GM04503 (cell line): ENCODE data around the gene STK17A.

Experiments
- DNase-seq: peaks from one replicate; pipeline ENCODE4 v3.0.0-alpha.2; 2012; ENCODE audit warnings: low read depth

The STK17A gene

DNA sequence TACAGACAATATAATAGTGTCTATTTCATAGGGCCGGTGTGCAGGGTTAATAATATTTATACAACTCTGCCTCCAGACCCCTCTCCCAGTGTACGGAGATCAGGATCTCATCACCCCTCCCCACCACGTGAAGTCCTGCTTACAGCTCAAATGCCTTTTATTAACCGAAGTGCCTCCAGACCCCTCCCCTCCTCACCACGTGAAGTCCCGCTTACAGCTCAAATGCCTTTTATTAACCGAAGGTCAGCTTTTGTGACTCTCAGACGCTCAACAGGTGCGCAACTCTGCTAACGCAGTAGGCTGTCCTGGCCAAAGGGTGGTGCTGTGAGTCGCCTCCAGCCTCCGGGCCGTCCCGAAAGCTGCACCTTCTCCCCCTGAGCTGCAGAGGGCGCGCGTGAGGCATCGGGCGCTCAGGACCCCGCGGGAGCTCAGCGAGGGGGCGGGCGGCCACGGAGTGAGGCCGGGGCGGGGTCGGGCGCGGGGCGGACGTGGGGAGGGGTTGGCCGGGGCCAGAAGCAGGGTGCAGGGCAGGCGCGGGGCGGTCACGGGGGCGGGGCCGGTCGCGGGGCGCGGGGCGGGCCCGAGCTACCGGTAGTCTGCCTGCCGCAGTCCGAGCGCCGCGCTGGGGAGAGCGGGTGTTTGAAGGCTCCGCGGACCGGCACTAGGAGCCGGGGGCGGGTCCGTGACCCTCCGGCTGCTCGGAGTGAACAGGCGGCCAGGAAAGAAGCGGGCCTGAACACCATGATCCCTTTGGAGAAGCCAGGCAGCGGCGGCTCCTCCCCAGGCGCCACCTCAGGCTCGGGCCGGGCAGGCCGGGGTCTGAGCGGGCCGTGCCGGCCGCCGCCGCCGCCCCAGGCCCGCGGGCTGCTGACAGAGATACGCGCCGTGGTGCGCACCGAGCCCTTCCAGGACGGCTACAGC is at the start of gene STK17A:
Gene STK17A, plus strand, starts transcription at position 606 of the 921 bp plus-strand sequence. Its CDS starts 136 bp downstream, at position 742.
- DNase-seq: no peak

DNA sequence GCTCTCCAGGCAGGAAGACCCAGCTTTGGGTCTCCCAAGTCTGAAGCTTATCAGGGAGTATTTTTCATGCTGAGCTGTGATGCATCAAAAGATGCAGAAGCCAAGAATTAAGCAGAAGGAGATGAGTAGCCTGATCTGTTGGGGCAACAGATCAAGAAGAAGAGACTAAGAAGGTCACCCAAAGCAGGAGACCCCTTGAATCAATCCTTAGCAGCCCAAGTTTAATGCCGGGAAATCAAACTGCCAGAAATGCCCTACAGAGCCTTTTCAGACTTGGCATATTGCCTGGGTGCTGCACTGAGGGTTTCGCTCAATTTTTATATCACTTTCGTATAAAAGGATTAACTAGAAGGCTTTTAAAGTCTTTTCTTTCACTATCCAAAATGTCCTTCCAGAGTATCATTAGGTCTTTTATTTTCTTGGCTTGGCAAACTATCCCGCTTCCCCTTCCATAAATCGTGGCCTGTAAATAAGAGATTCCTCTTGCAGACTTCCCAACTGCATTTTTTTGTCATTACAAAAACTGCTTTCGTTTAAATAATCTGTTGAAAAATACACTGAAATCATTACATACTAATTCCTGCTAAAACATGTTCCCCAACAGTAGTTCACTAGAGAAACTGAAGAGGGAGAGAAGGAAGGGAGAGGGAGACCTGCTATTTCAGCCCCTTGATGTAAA is 49.0 kb upstream of the STK17A start:
- peak; percentile 59 for DNase-seq

DNA sequence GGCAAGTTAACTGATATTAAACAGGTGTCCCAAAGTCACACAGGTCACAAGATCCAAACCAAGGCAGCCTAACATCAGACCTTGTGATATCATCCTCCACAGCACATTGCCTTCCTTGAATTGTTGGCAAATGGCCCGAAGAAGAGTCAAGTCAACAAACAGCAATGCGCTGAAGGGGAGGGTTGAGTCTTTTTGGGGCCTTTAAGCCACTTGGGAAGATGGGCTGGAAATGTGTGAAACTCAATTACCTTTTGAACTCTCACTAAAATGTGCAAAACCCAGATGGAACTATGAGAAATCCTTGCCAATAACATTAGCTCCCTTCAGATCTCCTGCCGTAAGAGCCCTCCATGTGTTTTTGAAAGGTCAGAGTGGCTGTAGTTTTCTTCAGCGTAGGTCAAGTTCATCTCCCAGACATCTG is 47.9 kb upstream of the STK17A start:
- DNase-seq: peak; percentile 30

DNA sequence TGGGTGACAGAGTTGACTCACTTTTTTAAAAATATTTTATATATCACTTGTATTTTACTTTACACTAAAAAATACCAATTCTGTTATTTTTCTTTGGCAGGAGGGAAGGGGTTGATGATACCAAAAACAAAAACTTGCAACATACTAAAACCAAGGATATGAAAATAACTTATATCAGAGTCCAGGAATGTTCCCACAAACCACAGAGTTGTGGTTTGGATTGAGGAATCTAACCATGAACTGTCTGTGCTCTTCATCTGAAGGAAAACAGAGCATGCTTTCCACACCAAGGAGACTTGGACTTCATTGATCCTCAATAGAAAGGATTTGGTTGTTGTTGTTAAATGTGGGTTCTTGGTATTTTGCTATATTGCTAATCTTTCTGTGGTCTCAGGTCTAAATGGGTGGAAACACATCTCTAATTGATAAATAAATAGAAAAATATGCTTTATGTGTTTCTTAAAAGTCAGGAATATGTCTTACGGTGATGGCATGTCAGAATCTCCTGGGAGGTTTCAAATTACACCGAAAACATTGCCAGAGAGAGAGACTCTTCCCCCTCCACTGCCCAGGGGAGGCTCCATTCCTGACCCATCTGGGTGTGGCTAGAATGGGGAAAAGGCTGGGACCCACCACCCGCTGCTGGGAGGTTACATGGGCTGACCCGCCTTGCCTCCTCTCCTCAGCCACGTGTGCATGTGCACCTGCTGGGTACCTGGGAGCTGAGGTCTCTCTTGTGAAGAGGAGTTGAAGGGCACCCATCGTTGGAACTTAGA is 46.9 kb upstream of the STK17A start:
- peak; percentile 90 for DNase-seq

DNA sequence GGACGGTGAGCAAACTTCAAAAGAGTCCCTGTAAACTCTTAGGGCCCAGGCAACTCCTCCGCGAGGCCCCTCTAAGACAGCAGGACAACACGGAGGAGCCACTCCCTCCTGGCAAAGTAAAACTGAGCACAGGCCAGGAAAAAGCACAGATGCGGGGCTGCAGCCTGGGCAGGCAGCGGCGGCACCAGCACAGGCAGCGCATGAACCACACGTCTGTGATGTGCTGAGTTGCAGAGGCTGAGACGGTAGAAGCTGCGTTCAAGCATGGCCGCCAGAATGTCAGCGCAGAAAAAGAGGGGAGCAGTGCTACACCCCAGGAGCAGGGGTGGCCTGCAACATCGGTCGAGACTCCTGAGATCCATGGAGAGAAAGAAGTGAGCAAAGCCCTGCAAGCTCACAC is 46.1 kb upstream of the STK17A start:
- DNase-seq: no peak

DNA sequence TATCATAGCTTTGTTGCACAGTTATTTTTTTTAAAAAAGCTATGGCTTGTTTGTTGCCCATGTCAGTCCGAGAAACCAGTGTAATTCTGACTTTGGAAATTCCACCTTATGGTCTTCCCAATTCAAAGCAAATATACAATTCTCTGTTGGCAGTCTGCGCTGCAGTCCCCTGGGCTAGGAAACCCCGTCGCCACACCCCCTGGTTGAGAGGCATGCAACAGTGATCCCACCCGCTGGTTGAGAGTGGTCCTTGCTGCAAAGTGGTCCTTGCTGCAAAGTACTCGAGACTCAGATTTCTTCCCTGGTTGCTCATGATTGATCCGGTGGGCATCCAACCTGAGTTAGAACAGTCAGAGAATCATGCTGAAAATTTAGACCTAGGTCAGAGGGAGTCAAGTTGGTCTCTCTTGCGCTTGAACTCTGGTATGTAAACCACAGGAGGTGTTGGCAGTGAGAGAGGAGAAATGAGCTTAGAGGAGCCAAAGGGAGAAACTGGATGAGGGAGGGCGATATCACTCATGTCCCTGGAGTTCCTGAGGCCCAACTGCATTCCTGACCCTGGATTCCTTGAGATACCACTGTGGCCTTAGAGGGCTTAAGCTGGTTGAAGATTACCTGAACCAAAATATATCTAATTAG is 45.0 kb upstream of the STK17A start:
- DNase-seq: no peak

DNA sequence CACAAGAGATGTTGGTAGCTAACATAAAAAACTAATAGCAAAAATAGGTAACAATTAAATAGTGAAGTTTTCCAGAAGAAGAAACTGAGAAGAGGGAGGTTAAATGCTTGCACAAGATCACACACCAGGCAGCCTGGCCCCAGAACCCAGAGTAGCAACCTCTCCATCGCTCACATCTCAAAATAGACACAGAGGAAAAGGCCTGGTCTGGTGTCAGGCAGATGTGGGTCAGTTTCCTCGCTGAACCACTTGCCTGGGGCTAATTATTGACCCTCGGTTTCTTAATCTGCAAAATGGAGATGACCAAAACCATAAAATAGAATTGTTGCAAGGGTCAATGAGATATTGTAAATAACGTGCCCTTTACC is 44.5 kb upstream of the STK17A start:
- DNase-seq: no peak

DNA sequence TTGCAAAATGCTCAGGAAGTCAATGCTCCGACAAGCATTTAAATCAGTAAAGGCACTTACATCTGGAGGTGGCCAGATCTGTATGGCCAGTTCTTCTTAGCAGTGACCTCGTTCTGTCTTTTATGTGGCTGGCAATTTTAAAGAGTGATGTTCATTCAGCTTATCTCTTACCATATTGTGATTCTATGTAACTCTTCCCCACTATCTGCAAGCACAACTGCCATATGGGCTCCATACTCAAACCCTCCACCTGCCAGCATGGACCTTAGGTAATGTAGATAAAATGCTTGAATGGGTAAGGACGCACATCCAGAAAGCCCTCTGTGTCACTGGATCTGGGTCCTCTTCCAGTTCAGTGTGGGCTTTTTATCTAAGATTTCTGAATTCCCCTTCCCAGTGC is 42.4 kb upstream of the STK17A start:
- no peak for DNase-seq

DNA sequence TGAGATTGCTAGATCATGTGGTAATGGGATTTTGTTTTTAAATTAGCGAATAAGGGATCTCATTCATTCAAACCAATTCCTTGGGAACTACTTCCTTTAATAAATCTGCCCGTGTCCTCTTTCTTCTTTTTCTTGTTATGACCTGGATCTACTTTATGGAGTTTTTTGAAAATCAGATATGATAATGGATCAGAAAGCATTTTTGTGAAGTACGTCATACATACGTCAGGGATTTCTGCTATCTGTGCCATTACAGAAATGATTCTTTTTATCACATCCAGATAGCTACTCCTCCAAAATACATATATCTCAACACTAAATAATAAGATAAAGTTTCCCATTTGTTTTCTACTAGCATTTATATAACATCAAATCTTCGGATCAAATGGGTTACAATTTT is 40.2 kb upstream of the STK17A start:
- DNase-seq: no peak

DNA sequence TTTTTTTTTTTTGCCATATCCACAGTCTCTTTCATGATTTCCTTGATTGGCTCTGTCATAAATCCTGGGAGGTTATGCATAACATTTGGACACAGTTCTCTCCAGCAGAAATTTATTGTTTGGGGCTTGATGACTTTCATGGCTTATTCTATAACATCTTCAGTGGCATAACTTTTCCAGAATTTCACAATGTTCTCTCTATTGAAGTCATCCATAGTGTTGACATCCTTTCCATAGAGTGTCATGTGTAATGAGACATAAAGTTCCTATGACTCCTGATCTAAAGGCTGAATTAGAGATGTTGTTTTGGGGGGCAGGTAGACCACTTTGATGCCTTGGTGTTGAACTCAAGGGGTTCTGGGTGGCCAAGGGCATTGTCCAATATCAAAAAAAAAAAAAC is 36.7 kb upstream of the STK17A start:
- no peak for DNase-seq

DNA sequence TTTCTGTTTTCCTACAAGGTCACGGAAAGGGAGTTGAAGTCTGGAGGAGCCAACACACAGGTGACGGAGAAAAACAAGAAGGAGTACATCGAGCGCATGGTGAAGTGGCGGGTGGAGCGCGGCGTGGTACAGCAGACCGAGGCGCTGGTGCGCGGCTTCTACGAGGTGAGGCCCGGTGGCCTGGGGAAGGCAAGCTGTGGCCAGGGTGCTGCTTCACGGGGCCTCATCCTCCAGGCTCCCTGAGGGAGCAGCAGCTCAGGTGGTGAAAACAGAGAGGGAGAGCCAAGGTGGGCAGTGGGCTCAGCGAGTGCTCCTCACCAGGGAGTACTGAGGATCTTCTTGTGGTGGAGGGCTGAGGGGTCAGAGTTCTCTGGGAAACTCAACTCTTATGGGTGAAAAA is 32.5 kb upstream of the STK17A start:
- DNase-seq: no peak

DNA sequence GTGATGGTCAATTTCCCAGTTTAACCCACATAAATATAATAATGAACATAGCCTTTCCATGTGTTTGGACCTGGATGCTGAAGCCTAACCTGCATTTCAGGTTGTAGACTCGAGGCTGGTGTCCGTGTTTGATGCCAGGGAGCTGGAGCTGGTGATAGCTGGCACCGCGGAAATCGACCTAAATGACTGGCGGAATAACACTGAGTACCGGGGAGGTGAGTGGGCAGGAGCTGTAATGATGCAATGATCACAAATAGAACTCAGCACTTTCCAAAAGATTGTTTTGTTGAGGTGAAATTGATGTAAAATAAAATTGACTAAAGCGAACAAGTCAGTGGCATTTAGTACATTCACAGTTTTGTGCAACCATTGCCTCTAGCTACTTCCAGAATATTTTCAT is 30.8 kb upstream of the STK17A start:
- DNase-seq: no peak

DNA sequence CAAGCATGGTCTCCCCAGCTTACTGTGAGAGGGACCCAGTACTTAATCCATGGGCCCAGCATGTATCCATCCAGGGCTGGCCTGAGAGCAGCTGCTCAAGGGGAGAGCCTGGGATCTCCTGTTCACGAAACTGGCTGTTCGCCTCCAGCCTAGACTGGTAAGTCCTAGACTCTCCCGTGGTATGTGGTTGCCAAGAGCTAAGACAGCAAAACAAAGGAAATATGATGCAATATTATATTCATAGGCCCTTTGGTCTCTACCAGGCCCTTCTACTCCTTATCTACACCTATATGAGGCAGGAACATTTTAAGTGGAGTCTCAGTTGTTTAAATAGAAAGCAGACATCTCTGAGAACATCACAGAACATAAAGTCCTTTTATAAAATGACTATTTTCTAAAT is 28.9 kb upstream of the STK17A start:
- DNase-seq: no peak

DNA sequence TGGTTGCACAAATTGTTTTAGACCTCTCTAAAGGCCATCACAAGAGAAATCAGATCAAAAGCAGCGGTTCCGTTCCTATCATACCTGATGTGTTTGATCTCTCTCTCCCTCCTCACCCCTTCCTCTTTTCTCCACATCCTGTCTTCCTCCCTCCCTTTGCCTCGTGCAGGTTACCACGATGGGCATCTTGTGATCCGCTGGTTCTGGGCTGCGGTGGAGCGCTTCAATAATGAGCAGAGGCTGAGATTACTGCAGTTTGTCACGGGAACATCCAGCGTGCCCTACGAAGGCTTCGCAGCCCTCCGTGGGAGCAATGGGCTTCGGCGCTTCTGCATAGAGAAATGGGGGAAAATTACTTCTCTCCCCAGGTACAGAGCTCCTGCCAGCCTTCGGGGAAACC is 28.5 kb upstream of the STK17A start:
- DNase-seq: no peak

DNA sequence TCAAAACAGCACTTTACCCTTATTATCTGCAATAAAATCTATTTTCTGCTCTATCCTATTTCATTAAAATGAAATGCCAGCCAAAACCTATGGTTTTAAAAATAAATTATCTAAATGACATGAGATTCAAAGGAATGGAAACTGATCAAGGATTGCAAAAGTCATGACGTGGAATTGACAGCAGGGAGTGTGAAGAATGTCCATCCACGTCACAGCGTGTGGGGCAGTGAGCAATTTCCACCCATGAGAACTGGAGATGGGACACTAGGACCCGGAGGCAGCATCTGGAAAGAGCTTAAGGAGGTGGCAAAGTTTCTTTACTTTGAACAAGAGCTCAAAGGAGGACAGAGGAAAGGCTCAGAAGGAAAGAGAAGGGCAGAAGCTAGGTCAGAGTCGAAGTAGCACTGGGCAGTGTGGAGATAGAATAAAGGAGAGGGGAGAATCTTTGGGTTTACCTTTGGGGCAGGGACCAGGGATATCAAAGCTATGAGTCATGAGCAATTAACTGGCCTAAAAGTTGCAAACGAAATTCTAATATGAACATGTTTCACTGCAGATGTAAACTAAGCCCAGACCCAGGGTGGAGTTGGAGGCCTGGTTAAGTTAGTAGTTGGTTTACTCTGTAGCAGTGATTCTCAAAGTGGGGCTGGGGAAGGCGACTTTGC is 24.9 kb upstream of the STK17A start:
- DNase-seq: no peak

DNA sequence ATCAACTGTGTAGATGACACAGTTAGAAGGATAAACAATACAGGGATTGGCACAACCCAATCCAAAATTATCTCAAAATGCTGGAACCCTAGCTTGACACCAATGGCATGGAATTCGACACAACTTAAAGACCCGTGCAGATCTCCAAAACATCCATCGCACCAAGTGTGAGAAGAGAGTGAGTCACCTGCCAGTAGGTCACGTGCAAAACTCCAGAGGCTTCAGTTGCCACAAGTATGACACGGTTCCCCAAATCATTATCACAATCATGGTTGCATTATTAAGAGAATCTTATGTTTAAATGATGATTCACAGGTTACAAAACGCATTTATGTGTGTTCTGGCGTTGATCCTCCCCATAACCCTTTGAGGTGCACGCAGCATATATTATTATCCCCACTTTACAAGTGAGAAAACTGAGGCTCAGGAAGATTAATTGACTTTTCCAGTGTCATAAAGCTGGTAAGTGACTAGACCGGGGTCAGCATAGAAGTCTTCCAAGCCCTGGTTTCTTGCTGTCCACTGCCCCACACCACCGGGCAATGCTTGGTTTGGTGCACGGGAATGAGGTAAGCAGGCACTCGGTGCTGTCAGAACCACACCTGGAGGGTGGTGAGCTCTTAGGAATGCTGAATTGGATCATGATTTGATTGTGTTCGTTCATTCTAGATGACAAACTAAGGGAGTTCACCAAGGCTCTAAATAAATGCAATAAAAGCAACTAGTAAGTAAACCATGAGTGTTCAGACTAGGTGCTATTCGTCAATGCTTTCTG is 23.6 kb upstream of the STK17A start:
- no peak for DNase-seq

DNA sequence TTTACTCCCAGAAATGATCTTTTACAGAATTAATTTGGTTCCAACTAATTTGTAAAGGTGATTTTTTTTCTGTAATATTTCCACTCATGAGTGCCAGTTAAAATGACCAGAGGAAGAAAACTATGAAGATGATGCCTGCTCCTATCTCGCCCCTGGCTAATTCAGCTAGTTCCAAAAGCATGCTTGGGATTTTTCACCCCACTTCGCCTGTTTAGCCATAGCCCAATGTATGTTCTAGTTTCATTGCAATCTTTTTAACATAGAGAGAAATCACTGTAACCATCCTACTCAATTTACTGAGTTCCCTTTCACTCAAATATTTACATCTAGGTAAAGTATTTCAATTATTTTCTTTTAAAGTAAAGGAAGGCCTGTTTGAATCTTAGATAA is 23.0 kb upstream of the STK17A start:
- no peak for DNase-seq

DNA sequence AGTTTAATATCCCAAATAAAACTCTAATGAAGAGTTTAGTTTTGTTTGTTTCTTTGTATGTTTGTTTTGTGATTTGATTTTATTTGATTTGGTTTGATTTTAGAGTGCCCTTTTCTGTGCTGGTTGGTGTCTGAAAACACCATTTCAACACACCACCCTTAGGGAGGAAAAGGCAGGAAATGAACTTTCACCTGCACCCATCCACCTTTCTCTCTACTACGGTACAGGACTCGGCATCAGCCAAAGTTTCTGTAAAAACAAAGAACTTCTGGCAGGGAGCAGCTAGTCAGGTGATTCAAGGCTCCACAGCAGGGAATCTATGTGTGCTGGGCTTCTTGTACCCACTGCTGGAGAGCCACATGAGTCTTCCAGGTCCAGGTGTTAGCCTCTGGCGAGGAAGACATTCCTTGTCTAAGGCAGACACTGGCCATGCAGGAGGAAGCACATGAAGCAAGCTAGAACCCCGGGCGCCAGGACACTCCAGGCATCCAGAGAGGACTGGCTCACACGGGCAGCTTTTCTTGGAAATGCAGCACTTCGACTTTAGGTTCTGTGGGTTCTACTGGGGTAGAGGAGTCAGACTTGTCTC is 22.1 kb upstream of the STK17A start:
- DNase-seq: no peak

DNA sequence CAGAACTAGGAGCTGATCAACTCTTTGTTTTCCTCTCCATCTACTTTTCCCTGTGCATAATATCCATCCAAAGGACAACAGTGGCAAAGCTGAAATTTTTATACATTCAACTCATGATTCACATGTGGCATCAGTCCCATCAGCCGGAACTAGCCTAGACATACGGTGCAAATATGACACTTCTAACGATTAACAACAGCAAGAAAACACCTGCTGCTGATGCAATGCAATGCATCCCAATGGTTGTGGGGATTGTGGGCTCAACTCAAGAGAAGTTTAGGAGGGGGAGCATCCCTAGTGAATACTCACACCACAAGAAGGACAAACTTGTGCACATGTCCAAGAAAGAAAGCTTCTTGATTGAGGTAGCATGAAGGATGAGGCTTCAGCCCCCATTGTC is 20.5 kb upstream of the STK17A start:
- DNase-seq: no peak

DNA sequence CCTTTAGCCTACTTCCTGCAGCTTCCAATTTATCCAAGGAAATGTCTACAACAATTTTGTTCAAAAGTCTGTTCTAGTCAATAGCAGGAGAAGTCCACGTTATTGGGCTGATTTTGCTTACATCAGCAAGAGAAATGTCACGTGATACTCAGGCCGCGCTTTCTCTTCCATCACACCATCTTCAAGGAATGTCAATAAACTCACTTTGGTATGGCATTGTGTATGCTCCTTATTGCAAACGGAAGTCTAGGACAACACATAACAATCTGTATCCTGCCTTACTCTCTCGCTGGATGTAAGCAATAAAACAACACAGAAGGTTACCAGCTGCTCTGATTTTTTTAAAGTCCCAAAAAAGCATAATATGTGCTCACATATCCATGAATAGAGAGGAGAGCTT is 17.1 kb upstream of the STK17A start:
- DNase-seq: peak; percentile 67

DNA sequence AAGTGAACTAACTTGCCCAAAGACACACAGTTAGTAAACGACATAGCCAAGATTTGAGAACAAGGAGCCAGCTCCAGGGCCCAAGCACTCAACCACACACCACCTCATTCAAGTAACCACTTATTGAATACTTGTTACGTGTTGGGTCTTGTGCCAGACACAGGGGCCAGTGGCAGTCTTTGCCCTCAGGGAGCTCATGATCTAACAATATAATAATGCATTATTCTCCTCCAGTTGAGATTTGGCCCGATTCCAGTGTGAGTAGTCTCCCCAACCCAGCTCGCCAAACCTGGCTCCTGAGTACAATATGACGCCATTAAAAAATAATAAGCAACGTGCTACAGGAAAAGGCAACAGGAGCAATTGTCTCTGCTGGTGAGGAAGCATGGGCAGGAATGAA is 14.4 kb upstream of the STK17A start:
- no peak for DNase-seq
